C4-2B (cell line): ENCODE data around the gene ADAMTS19.

Experiments
- ZFX ChIP-seq: fragments of 450-650 bp; IDR thresholded peaks from 2 replicates; pipeline ENCODE4 v1.6.1; 2017
- TF ChIP-seq, protein P1 (sequence below): fragments of 450-650 bp; conservative IDR thresholded peaks from 2 replicates; pipeline ENCODE4 v1.5.1; 2017; ENCODE audit warnings: mild to moderate bottlenecking

DNA sequence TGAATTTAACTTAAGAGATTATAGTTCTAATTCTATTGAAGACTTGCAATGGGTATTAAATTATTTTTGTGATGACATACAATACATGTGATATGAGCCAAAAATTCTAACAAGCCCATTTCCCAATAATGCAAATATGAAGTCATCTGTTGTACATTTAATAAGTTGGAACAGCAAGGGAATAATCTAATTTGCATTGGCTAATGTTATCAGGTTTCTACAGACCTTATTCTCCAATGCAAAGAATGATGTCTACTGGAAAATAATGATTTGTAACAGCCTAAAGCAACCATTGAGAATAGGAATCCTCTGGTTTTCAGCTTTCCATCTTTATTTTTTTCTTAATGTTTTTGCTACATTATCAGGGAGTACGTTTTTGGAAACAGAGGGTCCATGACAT is 198.7 kb downstream of the ADAMTS19 start:
- TF ChIP-seq, protein P1, sequence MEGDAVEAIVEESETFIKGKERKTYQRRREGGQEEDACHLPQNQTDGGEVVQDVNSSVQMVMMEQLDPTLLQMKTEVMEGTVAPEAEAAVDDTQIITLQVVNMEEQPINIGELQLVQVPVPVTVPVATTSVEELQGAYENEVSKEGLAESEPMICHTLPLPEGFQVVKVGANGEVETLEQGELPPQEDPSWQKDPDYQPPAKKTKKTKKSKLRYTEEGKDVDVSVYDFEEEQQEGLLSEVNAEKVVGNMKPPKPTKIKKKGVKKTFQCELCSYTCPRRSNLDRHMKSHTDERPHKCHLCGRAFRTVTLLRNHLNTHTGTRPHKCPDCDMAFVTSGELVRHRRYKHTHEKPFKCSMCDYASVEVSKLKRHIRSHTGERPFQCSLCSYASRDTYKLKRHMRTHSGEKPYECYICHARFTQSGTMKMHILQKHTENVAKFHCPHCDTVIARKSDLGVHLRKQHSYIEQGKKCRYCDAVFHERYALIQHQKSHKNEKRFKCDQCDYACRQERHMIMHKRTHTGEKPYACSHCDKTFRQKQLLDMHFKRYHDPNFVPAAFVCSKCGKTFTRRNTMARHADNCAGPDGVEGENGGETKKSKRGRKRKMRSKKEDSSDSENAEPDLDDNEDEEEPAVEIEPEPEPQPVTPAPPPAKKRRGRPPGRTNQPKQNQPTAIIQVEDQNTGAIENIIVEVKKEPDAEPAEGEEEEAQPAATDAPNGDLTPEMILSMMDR, result no peak
- TF ChIP-seq ZFX, result no peak
